Panc1 (cell line): ENCODE results near the gene RWDD1.

Experiments used
- POLR2AphosphoS5 ChIP-seq: IDR thresholded peaks from 2 replicates; pipeline ENCODE4 v1.6.1; 2012; ENCODE audit warnings: mild to moderate bottlenecking, low read depth, low read length, moderate library complexity
- SIN3A ChIP-seq: IDR thresholded peaks from 2 replicates; pipeline ENCODE4 v1.6.1; 2012; ENCODE audit warnings: low read depth, mild to moderate bottlenecking, low read length, moderate library complexity, borderline replicate concordance; ENCODE audit not compliant: insufficient read depth
- TCF7L2 ChIP-seq: IDR thresholded peaks from 2 replicates; pipeline ENCODE4 v1.6.1; 2011; ENCODE audit warnings: mild to moderate bottlenecking, low read depth, low read length, inconsistent platforms
- TF ChIP-seq, protein P1 (sequence below), 2 experiments: IDR thresholded peaks; 2 replicates each; pipeline ENCODE4 v1.6.1; 2011 to 2012; ENCODE audit warnings: low read depth in 2 of 2, control low read depth in 1 of 2, low read length in 1 of 2, mild to moderate bottlenecking in 1 of 2, moderate library complexity in 1 of 2; ENCODE audit not compliant: insufficient read depth in 1 of 2
- TF ChIP-seq, protein P2 (sequence below): fragments of 450-650 bp; IDR thresholded peaks from 2 replicates; pipeline ENCODE4 v1.5.1; 2017; ENCODE audit warnings: mild to moderate bottlenecking

DNA sequence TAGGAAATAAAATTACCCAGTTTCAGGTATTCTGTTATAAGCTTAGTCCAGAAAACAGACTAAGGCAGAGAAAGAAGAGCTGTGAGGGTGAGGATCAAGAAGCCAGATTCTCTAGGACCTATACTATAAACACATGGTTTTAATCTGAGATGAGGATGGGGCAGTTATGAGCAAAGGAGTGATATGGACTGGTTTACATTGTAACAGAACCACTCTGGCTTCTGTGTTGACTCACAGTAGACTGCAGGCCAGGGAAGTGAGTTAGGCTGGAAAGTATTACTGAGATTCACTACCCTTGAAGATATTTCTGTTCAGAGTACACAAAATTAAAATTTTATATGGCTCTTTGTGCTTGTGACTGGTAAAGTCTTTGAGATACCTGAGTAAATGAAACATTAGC, 3.2 kb upstream of the RWDD1 start:
- TF ChIP-seq, protein P1, sequence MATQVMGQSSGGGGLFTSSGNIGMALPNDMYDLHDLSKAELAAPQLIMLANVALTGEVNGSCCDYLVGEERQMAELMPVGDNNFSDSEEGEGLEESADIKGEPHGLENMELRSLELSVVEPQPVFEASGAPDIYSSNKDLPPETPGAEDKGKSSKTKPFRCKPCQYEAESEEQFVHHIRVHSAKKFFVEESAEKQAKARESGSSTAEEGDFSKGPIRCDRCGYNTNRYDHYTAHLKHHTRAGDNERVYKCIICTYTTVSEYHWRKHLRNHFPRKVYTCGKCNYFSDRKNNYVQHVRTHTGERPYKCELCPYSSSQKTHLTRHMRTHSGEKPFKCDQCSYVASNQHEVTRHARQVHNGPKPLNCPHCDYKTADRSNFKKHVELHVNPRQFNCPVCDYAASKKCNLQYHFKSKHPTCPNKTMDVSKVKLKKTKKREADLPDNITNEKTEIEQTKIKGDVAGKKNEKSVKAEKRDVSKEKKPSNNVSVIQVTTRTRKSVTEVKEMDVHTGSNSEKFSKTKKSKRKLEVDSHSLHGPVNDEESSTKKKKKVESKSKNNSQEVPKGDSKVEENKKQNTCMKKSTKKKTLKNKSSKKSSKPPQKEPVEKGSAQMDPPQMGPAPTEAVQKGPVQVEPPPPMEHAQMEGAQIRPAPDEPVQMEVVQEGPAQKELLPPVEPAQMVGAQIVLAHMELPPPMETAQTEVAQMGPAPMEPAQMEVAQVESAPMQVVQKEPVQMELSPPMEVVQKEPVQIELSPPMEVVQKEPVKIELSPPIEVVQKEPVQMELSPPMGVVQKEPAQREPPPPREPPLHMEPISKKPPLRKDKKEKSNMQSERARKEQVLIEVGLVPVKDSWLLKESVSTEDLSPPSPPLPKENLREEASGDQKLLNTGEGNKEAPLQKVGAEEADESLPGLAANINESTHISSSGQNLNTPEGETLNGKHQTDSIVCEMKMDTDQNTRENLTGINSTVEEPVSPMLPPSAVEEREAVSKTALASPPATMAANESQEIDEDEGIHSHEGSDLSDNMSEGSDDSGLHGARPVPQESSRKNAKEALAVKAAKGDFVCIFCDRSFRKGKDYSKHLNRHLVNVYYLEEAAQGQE (IDR thresholded peaks at IDR 0.05; ENCODE audit: insufficient read depth in 1 of 2, low read depth in 2 of 2, low read length in 1 of 2), result no peak
- no peak for TF ChIP-seq POLR2AphosphoS5
- TF ChIP-seq TCF7L2, result no peak
- TF ChIP-seq, protein P2, sequence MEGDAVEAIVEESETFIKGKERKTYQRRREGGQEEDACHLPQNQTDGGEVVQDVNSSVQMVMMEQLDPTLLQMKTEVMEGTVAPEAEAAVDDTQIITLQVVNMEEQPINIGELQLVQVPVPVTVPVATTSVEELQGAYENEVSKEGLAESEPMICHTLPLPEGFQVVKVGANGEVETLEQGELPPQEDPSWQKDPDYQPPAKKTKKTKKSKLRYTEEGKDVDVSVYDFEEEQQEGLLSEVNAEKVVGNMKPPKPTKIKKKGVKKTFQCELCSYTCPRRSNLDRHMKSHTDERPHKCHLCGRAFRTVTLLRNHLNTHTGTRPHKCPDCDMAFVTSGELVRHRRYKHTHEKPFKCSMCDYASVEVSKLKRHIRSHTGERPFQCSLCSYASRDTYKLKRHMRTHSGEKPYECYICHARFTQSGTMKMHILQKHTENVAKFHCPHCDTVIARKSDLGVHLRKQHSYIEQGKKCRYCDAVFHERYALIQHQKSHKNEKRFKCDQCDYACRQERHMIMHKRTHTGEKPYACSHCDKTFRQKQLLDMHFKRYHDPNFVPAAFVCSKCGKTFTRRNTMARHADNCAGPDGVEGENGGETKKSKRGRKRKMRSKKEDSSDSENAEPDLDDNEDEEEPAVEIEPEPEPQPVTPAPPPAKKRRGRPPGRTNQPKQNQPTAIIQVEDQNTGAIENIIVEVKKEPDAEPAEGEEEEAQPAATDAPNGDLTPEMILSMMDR, result no peak
- TF ChIP-seq SIN3A, result no peak
